ENCODE measurements around the gene NFATC1. TPM values are rescaled to one million over a fixed set of nuclear protein-coding genes. Genes with fewer than 3 reads are reported as not detected.

NFATC1 gene
- total RNA-seq, 2 experiments from 2014 or later = 97.2 to 98.3 TPM

- no peaks in the 10 kb centered on the region for H3K9me3 Mint-ChIP-seq
- peaks cover 37% of the 10 kb centered on the region for H3K36me3 Mint-ChIP-seq (ENCODE audit: low read depth)
- CTCF ChIA-PET = interaction anchor here (1.0 kb wide), 1 partner anchor 49 kb away, joined by 3 read pairs; no protein-coding TSS in a partner anchor
Measured at GRCh38 chr18:79428287-79428686, 32.6 kb downstream of the NFATC1 start.

GRCh38 chr18:79429381-79429780, 33.7 kb downstream of the NFATC1 start:
- H3K4me1 Mint-ChIP-seq (ENCODE audit: low read depth) = peaks cover 24% of the 10 kb centered on the region
- ATAC-seq (no peak), DNase-seq (no peak)
- intact Hi-C loops (cut with micrococcal nuclease) = no loop called here
- H3K27ac Mint-ChIP-seq = peak overlapping the region; percentile 34
- H3K36me3 Mint-ChIP-seq (ENCODE audit: low read depth) = peaks cover 35% of the 10 kb centered on the region
- no peaks in the 10 kb centered on the region for H3K9me3 Mint-ChIP-seq
- H3K27me3 Mint-ChIP-seq = no peaks in the 10 kb centered on the region
- ChIA-PET CTCF (interaction anchor here (1.0 kb wide), 1 partner anchor 50 kb away, joined by 3 read pairs; no protein-coding TSS in a partner anchor), POLR2A (no interaction called here)
- no peak overlapping the region for H3K4me3 Mint-ChIP-seq
- no peak for TF ChIP-seq CTCF (IDR thresholded peaks at IDR 0.05)

More at GRCh38 chr18:79428287-79428686, 32.6 kb downstream of the NFATC1 start:
- no peak overlapping the region for H3K27ac Mint-ChIP-seq
- POLR2A ChIA-PET = no interaction called here
- DNase-seq (no peak), ATAC-seq (no peak)
- no peak for TF ChIP-seq CTCF (IDR thresholded peaks at IDR 0.05)
- H3K27me3 Mint-ChIP-seq = no peaks in the 10 kb centered on the region
- peaks cover 23% of the 10 kb centered on the region for H3K4me1 Mint-ChIP-seq (ENCODE audit: low read depth)
- intact Hi-C loops (cut with micrococcal nuclease) = no loop called here
- H3K4me3 Mint-ChIP-seq = no peak overlapping the region

- Mint-ChIP-seq H3K27me3 (no peaks in the 10 kb centered on the region), H3K9me3 (no peaks in the 10 kb centered on the region), H3K4me3 (no peak overlapping the region), H3K36me3 (ENCODE audit: low read depth) (peaks cover 34% of the 10 kb centered on the region), H3K4me1 (ENCODE audit: low read depth) (peaks cover 24% of the 10 kb centered on the region), H3K27ac (peak overlapping the region; percentile 34)
- TF ChIP-seq CTCF (IDR thresholded peaks at IDR 0.05) = no peak
- no peak for ATAC-seq
- no peak for DNase-seq
- intact Hi-C loops (cut with micrococcal nuclease) = no loop called here
- POLR2A ChIA-PET = no interaction called here
- CTCF ChIA-PET = no interaction called here
Measured at GRCh38 chr18:79429785-79430281, 34.1 kb downstream of the NFATC1 start.

- Mint-ChIP-seq H3K27me3 (no peaks in the 10 kb centered on the region), H3K36me3 (ENCODE audit: low read depth) (peaks cover 40% of the 10 kb centered on the region), H3K4me3 (no peak overlapping the region), H3K27ac (no peak overlapping the region), H3K9me3 (no peaks in the 10 kb centered on the region), H3K4me1 (ENCODE audit: low read depth) (peaks cover 29% of the 10 kb centered on the region)
- TF ChIP-seq CTCF (IDR thresholded peaks at IDR 0.05) = no peak
- ChIA-PET POLR2A (no interaction called here), CTCF (no interaction called here)
- intact Hi-C loops (cut with micrococcal nuclease) = no loop called here
- no peak for ATAC-seq
- no peak for DNase-seq
Measured at GRCh38 chr18:79432376-79433120, 36.8 kb downstream of the NFATC1 start.

GRCh38 chr18:79433431-79433830, 37.7 kb downstream of the NFATC1 start:
- no peaks in the 10 kb centered on the region for H3K27me3 Mint-ChIP-seq
- no peak for TF ChIP-seq CTCF (IDR thresholded peaks at IDR 0.05)
- H3K4me3 Mint-ChIP-seq = no peak overlapping the region
- no peak for ATAC-seq
- peaks cover 48% of the 10 kb centered on the region for H3K36me3 Mint-ChIP-seq (ENCODE audit: low read depth)
- POLR2A ChIA-PET = interaction anchor here (1.0 kb wide), 1 partner anchor 91 kb away, joined by 3 read pairs; no protein-coding TSS in a partner anchor
- intact Hi-C loops (cut with micrococcal nuclease) = no loop called here
- peaks cover 37% of the 10 kb centered on the region for H3K4me1 Mint-ChIP-seq (ENCODE audit: low read depth)
- no peaks in the 10 kb centered on the region for H3K9me3 Mint-ChIP-seq
- no peak for DNase-seq
- no peak overlapping the region for H3K27ac Mint-ChIP-seq
- CTCF ChIA-PET = no interaction called here

All from activated CD8-positive, alpha-beta T cell treated with anti-CD3 and anti-CD28 coated beads for 36 hours (primary cell).